Activated naive CD8-positive, alpha-beta T cell (primary cell): ENCODE data around the gene NT5C1A.

Source experiments
- H3K27ac Mint-ChIP-seq: one replicate; pipeline ENCODE4 v1.8.0; 2021; ENCODE audit warnings: mixed read lengths
- H3K27me3 Mint-ChIP-seq: one replicate; pipeline ENCODE4 v1.8.0; 2021; ENCODE audit warnings: mixed read lengths
- H3K36me3 Mint-ChIP-seq: one replicate; pipeline ENCODE4 v1.8.0; 2021; ENCODE audit warnings: mixed read lengths
- H3K4me1 Mint-ChIP-seq: one replicate; pipeline ENCODE4 v1.8.0; 2021; ENCODE audit warnings: low read depth, mixed read lengths
- H3K4me3 Mint-ChIP-seq: one replicate; pipeline ENCODE4 v1.8.0; 2021; ENCODE audit warnings: mild to moderate bottlenecking, mixed read lengths
- H3K9me3 Mint-ChIP-seq: one replicate; pipeline ENCODE4 v1.8.0; 2021; ENCODE audit warnings: low read depth, mixed read lengths

NT5C1A gene

DNA sequence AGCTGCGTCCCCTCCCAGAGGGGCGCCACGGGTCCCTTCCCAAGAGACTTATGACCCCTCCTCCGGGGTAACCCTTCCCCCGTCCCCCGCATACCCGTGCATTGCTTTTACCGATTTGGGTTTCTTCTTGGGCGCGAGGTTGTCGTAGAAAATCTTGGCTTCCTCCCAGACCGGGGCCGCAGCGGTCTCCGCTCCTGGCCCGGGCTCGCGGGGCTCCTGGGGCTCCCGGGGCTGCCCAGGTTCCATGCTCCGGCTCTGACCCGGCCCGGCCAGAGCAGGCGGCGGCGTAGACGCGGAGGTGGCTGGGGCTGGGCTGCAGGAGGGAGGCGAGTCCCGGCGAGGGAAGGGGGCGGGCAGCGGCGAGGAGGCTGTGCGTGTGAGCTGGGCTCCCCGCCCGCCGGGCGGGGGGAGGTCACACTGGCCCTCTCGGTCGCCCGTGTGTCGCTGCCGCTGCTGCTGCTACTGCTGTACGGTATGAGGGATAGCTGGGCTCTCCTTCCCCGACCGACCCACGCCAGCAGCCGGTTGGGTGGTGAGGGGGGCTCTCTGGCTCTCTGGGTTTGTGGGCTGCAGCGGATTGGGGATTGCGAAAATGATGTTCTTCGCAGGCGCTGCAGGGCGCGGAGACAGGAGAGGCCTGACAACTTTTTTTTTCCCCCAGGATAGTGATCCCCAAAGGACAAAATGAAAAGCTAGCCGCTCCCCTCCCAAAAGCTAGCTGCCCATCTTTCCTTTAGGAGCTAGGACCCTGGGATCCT, at the start of gene NT5C1A:
Gene NT5C1A (minus strand): TSS at position 315 of the 758 bp plus-strand sequence. CDS start 69 bp downstream, at position 246.
- peaks cover 12% of the 10 kb centered on the region for H3K4me1 Mint-ChIP-seq
- peaks cover 24% of the 10 kb centered on the region for H3K27me3 Mint-ChIP-seq
- no peaks in the 10 kb centered on the region for H3K9me3 Mint-ChIP-seq
- H3K27ac Mint-ChIP-seq = no peak within 1 kb of the TSS
- H3K4me3 Mint-ChIP-seq = peak within 1 kb of the TSS; percentile 72
- H3K36me3 Mint-ChIP-seq = no peaks in the 10 kb centered on the region

DNA sequence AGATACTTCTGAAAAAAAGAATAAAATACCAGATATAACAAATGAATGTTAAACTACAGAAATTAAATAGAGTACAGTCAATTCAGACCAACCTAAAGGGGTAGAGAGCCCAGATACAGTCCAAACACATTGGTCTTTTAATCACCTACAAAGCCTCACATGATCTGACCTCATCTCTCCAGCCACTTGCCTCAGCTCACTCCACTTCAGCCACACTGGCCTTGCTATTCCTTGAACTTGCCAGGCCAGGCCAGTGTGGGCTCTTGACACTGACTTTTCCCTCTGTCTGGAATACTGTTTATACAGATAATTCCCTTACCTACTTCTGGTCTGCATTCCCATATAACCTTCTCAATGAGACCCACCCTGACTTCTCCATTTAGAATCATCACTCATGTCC, 49.8 kb upstream of the NT5C1A start:
- Mint-ChIP-seq H3K27me3 (peaks cover 29% of the 10 kb centered on the region), H3K4me1 (no peaks in the 10 kb centered on the region), H3K36me3 (no peaks in the 10 kb centered on the region), H3K9me3 (no peaks in the 10 kb centered on the region), H3K27ac (no peak overlapping the region), H3K4me3 (no peak overlapping the region)

DNA sequence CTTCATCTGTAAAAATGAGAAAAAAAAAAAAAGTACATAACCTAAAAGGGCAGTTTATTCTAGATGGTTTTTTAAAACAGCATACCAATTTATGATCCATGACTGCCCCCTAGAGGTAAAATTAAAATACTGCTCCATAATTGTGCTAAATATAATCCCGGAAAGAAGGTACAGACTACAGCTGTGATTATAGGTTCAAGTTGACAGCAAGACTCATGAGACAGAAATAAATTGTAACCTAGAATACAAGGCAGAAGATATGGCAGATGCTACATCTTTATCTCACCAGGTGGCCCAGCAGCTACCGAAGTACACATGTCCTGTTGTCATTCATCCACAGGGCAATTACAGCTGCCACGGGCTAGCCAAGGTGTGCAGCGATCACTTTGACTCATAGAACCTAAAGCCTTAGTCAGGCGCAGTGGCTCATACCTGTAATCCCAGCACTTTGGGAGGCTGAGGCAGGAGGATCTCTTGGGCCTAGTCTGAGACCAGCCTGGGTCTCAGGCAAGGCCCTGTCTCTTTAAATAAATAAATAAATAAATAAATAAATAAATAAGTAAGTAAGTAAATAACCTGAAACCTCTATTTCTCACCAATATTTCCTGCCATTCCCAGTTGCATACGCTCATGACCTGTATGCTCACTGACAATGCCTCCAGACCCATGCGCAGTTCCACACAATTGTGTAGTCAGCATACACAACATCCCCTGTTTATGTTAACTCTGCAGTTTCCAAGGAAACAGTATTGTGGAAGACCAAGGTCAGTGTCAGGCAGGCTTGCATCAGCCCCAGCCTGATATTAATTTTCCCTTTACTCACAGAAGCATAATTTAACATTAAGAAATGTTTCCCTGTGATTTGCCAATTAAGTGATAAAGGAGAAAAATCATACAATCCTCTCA, 48.4 kb upstream of the NT5C1A start:
- Mint-ChIP-seq H3K9me3 (no peaks in the 10 kb centered on the region), H3K4me3 (no peak overlapping the region), H3K27ac (no peak overlapping the region), H3K27me3 (peaks cover 29% of the 10 kb centered on the region), H3K4me1 (no peaks in the 10 kb centered on the region), H3K36me3 (no peaks in the 10 kb centered on the region)

DNA sequence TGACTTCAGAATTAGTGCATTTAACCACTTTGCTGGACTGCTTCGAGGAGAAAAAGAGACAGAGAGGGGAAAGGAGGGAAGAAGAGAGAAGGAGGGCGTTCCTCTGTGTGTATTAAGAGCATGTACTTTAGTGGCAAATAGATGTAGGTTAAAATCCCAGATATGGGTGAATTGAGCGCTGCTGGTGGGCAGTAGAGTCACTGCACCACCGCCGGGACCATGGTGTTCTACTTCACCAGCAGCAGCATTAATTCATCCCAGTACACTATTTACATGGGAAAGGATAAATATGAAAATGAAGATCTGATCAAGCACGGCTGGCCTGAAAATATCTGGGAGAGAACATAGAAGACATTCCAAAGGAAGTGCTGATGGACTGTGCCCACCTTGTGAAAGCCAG, 45.9 kb upstream of the NT5C1A start:
- no peak overlapping the region for H3K4me3 Mint-ChIP-seq
- no peak overlapping the region for H3K27ac Mint-ChIP-seq
- no peaks in the 10 kb centered on the region for H3K9me3 Mint-ChIP-seq
- no peaks in the 10 kb centered on the region for H3K36me3 Mint-ChIP-seq
- H3K27me3 Mint-ChIP-seq = peaks cover 23% of the 10 kb centered on the region
- no peaks in the 10 kb centered on the region for H3K4me1 Mint-ChIP-seq

DNA sequence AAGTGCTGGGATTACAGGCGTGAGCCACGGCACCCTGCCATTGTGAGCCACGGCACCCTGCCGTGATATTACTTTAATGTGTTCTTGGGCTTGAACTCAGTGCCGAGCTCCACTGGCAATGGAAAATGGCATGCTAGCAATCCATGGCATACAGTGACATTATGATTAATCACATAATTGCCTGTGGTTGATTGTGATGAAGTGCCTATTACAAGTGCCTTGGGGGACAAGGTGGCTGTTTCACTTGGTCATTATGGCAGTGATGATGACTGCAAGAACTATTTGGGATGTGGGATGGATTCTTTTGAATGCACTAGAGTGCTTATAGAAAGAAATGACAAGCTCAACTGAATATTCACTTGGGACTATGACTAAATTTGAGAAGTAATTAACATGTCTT, 41.6 kb upstream of the NT5C1A start:
- Mint-ChIP-seq H3K27ac (no peak overlapping the region), H3K4me1 (no peaks in the 10 kb centered on the region), H3K27me3 (peaks cover 13% of the 10 kb centered on the region), H3K4me3 (no peak overlapping the region), H3K36me3 (no peaks in the 10 kb centered on the region), H3K9me3 (no peaks in the 10 kb centered on the region)

DNA sequence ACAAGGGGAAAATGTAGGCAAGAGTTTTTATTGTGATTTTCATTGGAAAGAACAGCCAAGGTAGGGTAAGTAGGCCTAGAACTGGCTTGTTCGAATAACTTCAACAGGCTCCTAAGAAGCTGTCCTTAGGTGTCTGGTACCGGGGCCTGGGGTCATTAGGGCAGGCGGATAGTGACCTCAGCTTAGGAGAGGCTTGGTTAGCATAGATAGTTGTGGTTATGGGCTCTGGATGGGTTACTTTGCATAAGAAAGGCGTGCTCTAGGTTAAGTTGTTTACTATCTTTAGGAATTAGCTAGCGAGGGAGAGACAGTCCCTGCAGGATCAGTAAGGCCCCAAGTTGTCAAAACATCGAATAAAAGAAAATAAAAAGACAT, 40.0 kb upstream of the NT5C1A start:
- Mint-ChIP-seq H3K9me3 (no peaks in the 10 kb centered on the region), H3K4me3 (no peak overlapping the region), H3K4me1 (no peaks in the 10 kb centered on the region), H3K36me3 (no peaks in the 10 kb centered on the region), H3K27me3 (peaks cover 8% of the 10 kb centered on the region), H3K27ac (no peak overlapping the region)

DNA sequence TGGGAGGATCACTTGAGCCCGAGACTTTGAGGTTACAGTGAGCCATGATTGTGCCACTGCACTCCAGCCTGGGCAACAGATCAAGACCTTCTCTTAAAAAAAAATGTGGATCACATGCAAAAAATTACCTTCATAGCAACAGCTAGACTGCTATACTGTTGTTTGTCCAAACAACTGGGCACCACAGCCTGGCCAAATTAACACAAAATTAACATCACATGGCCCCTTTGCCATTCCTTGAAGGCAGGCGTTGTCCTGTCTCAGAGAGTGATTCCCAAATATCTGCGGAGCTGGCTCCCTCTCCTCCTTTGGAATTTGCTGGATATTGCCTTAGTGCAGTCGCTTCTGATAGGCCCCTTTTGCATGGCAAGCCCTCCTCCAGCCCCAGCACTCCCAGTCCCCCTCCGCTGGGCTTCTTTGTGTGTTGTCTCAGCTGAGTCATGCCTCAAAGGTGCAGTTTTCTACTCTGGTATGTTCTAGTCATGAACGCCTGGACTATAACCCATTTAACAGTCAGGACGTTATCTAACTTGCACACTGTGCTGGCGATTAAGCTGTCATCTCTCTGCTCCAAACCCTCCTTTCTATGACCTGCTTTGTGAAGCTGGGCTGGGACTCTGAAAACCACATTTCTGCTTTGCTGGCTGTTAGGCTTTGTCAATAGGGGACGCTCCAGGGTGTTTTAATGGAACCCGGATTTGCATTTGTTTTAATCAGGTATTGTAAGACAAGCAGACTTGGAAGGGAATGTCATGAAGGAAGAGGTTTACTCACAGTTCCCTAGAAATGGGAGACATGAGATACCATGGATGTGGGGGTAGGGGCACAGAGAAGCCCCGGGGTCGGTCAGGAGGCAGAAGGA, 39.4 kb upstream of the NT5C1A start:
- no peaks in the 10 kb centered on the region for H3K9me3 Mint-ChIP-seq
- no peaks in the 10 kb centered on the region for H3K36me3 Mint-ChIP-seq
- no peaks in the 10 kb centered on the region for H3K4me1 Mint-ChIP-seq
- no peak overlapping the region for H3K4me3 Mint-ChIP-seq
- no peak overlapping the region for H3K27ac Mint-ChIP-seq
- peaks cover 5% of the 10 kb centered on the region for H3K27me3 Mint-ChIP-seq

DNA sequence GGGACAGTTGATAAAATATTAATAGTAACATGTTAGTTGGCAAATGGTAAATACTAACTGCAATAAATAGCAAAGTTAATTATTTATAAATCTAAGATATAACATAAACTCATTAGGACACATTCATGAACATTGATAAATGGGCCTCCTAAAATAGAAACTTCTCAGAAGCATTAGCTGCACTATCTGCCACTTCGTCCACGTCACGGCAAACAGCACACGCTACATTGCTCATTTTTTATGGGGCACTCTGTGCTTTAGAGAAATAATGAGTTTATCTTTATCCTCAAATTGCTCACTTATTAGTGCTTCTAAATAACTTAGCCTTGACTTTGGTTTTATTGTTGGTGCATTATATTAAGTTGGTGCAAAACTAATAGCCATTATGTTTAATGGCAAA, 35.6 kb upstream of the NT5C1A start:
- H3K4me3 Mint-ChIP-seq = no peak overlapping the region
- no peak overlapping the region for H3K27ac Mint-ChIP-seq
- H3K36me3 Mint-ChIP-seq = no peaks in the 10 kb centered on the region
- no peaks in the 10 kb centered on the region for H3K9me3 Mint-ChIP-seq
- no peaks in the 10 kb centered on the region for H3K4me1 Mint-ChIP-seq
- H3K27me3 Mint-ChIP-seq = no peaks in the 10 kb centered on the region

DNA sequence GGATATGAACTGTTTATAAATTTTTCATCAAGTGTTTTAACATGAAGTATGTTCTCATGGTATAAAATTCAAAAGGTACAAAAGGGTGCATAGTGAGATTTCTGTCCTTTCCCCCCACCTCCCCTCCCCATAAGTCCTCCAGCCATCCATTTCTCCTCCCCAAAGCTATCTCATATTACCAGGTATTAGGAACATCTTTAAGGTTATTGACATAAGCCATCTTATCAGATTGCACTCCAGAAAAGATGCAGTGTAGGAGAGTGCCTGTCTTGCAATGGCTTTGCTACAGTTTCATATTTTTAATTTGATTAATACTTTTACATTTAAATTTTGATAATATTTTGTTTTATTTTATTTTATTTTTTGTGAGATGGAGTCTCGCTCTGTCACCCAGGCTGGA, 32.9 kb upstream of the NT5C1A start:
- H3K4me1 Mint-ChIP-seq = no peaks in the 10 kb centered on the region

DNA sequence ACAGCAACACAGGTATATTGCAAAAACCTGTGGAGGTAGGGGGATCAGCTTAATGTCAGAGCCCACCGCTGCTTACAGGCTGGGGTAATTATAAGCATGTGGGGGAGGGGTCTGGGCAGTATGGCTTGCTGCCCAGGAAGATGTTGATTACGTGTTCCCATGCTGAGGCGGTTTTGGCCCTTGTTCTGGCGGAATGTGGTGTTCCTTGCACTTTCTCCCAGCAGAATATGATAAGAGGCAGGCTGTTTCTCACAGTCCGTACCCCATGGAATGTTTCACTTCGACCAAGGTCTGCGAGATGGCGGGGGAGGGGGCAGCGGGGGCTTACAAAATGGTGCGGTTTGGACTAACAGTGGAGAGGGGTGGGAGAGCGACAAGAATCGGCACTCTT, 29.1 kb upstream of the NT5C1A start:
- H3K27ac Mint-ChIP-seq = no peak overlapping the region
- no peaks in the 10 kb centered on the region for H3K9me3 Mint-ChIP-seq
- H3K36me3 Mint-ChIP-seq = no peaks in the 10 kb centered on the region
- H3K4me1 Mint-ChIP-seq = peaks cover 1% of the 10 kb centered on the region
- H3K27me3 Mint-ChIP-seq = peaks cover 5% of the 10 kb centered on the region
- H3K4me3 Mint-ChIP-seq = no peak overlapping the region

More for the DNA sequence above, 32.9 kb upstream of the NT5C1A start:
- H3K4me3 Mint-ChIP-seq = no peak overlapping the region
- H3K9me3 Mint-ChIP-seq = no peaks in the 10 kb centered on the region
- H3K27me3 Mint-ChIP-seq = no peaks in the 10 kb centered on the region
- H3K27ac Mint-ChIP-seq = no peak overlapping the region
- no peaks in the 10 kb centered on the region for H3K36me3 Mint-ChIP-seq

DNA sequence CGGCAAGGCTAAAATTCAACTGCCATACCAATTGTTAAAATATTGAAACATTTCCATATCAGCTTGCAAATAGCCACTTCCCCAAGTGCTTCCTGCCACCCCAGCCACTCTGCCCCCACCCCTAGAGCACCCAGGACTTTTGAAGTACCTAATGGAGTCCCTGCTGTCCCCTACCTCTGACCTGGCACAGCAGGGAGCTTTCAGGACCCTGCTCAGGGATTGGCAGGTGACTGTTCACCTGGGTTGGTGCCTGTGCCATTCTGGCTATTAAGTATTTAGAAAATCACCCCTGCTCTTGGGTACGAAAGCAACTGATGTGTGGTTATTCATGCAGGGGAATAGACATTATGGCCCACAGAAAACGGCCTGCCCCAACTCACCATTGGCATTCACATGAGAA, 28.4 kb upstream of the NT5C1A start:
- no peak overlapping the region for H3K27ac Mint-ChIP-seq
- H3K36me3 Mint-ChIP-seq = no peaks in the 10 kb centered on the region
- H3K4me1 Mint-ChIP-seq = peaks cover 1% of the 10 kb centered on the region
- H3K27me3 Mint-ChIP-seq = peaks cover 5% of the 10 kb centered on the region
- H3K9me3 Mint-ChIP-seq = no peaks in the 10 kb centered on the region
- no peak overlapping the region for H3K4me3 Mint-ChIP-seq

DNA sequence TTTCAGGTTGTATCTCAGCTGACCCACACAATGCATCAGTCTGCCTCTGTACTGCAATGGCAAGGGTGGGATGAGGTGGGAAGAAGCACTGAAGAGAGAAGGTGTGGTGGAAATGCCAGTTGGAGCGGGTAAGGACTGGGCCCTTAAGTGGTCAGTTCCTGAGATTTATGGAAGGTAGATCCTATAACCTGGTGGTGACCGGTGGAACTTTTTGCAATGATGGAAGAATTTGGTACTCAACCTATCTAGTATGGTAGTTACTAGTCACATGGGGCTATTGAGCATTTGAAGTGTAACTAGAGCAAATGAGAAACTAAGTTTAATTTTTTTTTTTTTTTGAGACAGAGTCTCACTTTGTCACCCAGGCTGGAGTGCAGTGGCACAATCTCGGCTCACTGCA, 27.5 kb upstream of the NT5C1A start:
- Mint-ChIP-seq H3K27ac (no peak overlapping the region), H3K4me1 (peaks cover 10% of the 10 kb centered on the region), H3K4me3 (no peak overlapping the region), H3K36me3 (no peaks in the 10 kb centered on the region), H3K27me3 (peaks cover 5% of the 10 kb centered on the region), H3K9me3 (no peaks in the 10 kb centered on the region)

DNA sequence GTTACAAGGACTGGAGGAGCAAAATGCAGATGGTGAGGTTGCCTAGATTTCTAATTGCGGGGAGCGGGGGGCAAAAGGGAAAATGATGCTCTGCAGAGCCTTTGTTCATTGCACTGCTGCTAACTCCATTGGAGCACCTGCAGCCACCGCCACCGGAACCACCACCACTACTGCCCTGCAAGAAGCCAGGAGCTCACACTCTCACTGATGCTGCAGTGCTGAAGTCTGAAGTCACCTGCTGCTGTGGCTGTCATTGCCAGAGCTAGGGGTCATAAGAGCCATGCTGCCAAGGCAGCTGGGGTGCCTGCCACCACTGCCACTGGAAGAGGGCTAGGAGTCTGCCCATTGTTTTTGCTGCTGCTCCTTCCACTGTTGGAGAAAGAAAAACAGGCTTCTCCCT, 26.7 kb upstream of the NT5C1A start:
- no peaks in the 10 kb centered on the region for H3K9me3 Mint-ChIP-seq
- H3K4me1 Mint-ChIP-seq = peaks cover 15% of the 10 kb centered on the region
- no peak overlapping the region for H3K27ac Mint-ChIP-seq
- H3K4me3 Mint-ChIP-seq = no peak overlapping the region
- no peaks in the 10 kb centered on the region for H3K36me3 Mint-ChIP-seq
- peaks cover 5% of the 10 kb centered on the region for H3K27me3 Mint-ChIP-seq

DNA sequence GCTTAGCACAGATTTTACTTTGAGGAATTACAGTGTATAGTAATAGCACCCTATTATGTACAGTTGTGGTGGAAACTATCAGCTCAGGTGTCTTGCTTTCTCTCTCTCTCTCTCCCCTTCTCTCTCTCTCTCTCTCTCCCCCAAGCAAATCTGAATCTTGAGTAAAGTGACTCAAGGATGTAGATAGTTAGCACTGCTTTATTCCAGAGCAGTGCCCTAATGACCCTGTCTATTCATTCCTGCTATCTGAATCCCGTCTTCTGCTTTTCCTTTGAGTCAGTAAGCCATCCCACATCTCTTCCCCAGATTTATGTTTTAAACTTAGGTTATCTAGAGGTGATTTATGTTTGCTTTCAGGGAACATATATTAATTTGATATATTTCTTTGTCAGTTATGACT, 24.5 kb upstream of the NT5C1A start:
- no peaks in the 10 kb centered on the region for H3K9me3 Mint-ChIP-seq

DNA sequence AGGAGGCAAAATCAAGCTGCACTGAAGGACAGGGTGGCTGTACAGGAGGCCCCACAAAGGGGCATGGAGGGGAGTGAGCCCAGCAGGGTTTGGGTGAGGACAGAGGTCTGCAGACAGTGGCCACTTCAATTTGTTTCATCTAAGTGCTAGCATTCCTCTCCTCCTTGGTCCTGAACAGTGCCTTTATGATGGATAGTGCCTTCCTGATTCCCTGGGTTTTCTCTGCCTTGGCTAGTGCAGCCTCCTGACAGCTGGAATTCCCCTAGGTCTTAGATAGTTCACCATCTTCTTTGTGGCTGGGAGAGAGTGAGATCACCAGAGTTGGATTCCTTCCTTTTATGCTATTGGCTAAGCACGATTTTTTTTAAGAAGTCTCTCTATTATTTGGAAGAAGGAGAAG, 23.1 kb upstream of the NT5C1A start:
- Mint-ChIP-seq H3K9me3 (no peaks in the 10 kb centered on the region), H3K27me3 (peaks cover 5% of the 10 kb centered on the region), H3K4me3 (no peak overlapping the region), H3K27ac (no peak overlapping the region), H3K36me3 (no peaks in the 10 kb centered on the region), H3K4me1 (peaks cover 31% of the 10 kb centered on the region)

More for the DNA sequence above, 24.5 kb upstream of the NT5C1A start:
- H3K4me3 Mint-ChIP-seq = no peak overlapping the region
- no peak overlapping the region for H3K27ac Mint-ChIP-seq
- peaks cover 5% of the 10 kb centered on the region for H3K27me3 Mint-ChIP-seq
- H3K4me1 Mint-ChIP-seq = peaks cover 21% of the 10 kb centered on the region
- H3K36me3 Mint-ChIP-seq = no peaks in the 10 kb centered on the region
